Right forelimb (tissue), 1 donor: Measurements from ENCODE around the gene ZNF557.
A peak's percentile ranks its signal among the peaks of the same experiment; 100 is the strongest.
"Not testable (repeated sequence)": the region's sequence is repeated elsewhere in the genome, so short reads cannot be mapped to it uniquely, and the experiment has no call there.

Source experiments
- DNase-seq: peaks from one replicate; pipeline ENCODE4 v3.0.0-alpha.2; 2018

Gene ZNF557

GRCh38 chr19:7069042-7069903 lies at the start of gene ZNF557:
Gene ZNF557, plus strand, starts transcription at chr19:7069703. Its CDS starts 5,372 bp downstream, at chr19:7075075.
- peak; percentile 99 for DNase-seq

- DNase-seq: not testable (repeated sequence)
Measured at GRCh38 chr19:7021331-7021730, 48.2 kb upstream of the ZNF557 start, which contains the start of gene MBD3L2B. Gene MBD3L2B, minus strand, starts transcription at chr19:7021431. Its CDS starts 34 bp downstream, at chr19:7021397.

GRCh38 chr19:7028790-7029189 lies 40.7 kb upstream of the ZNF557 start:
- DNase-seq: not testable (repeated sequence)

- not testable (repeated sequence) for DNase-seq
Measured at GRCh38 chr19:7030278-7030677, 39.2 kb upstream of the ZNF557 start, which contains the start of gene MBD3L5. Gene MBD3L5, plus strand, starts transcription at chr19:7030578. Its CDS starts 34 bp downstream, at chr19:7030612.

GRCh38 chr19:7040079-7040478 lies 29.4 kb upstream of the ZNF557 start, which contains the start of gene MBD3L4:
Gene MBD3L4, minus strand, starts transcription at chr19:7040179. Its CDS starts 35 bp downstream, at chr19:7040144.
- DNase-seq: not testable (repeated sequence)

GRCh38 chr19:7041563-7041962 lies 27.9 kb upstream of the ZNF557 start:
- not testable (repeated sequence) for DNase-seq

GRCh38 chr19:7049021-7049420 lies 20.5 kb upstream of the ZNF557 start, which contains the start of gene MBD3L2:
Gene MBD3L2, plus strand, starts transcription at chr19:7049321. Its CDS starts 53 bp downstream, at chr19:7049374.
- not testable (repeated sequence) for DNase-seq

- DNase-seq: not testable (repeated sequence)
Measured at GRCh38 chr19:7051421-7051820, 18.1 kb upstream of the ZNF557 start.

GRCh38 chr19:7052896-7053295 lies 16.6 kb upstream of the ZNF557 start:
- DNase-seq: not testable (repeated sequence)

- not testable (repeated sequence) for DNase-seq
Measured at GRCh38 chr19:7054635-7055368, 14.7 kb upstream of the ZNF557 start.

GRCh38 chr19:7055679-7056078 lies 13.8 kb upstream of the ZNF557 start:
- not testable (repeated sequence) for DNase-seq

GRCh38 chr19:7056371-7056770 lies 13.1 kb upstream of the ZNF557 start:
- DNase-seq: not testable (repeated sequence)

GRCh38 chr19:7058576-7058975 lies 10.9 kb upstream of the ZNF557 start, which contains the start of gene MBD3L3:
Gene MBD3L3, minus strand, starts transcription at chr19:7058676. Its CDS starts 71 bp downstream, at chr19:7058605.
- not testable (repeated sequence) for DNase-seq

GRCh38 chr19:7059977-7060376 lies 9.5 kb upstream of the ZNF557 start:
- DNase-seq: not testable (repeated sequence)

- DNase-seq: no peak
Measured at GRCh38 chr19:7063339-7063738, 6.2 kb upstream of the ZNF557 start.

GRCh38 chr19:7063764-7064418 lies 5.6 kb upstream of the ZNF557 start:
- DNase-seq: no peak

GRCh38 chr19:7067122-7067521 lies 2.4 kb upstream of the ZNF557 start:
- not testable (repeated sequence) for DNase-seq

GRCh38 chr19:7067716-7068115 lies 1.8 kb upstream of the ZNF557 start:
- DNase-seq: no peak

GRCh38 chr19:7068599-7068998 lies 904 bp upstream of the ZNF557 start:
- no peak for DNase-seq

GRCh38 chr19:7069904-7070226 lies 362 bp downstream of the ZNF557 start:
- DNase-seq: no peak

- no peak for DNase-seq
Measured at GRCh38 chr19:7072541-7072940, 3.0 kb downstream of the ZNF557 start.

GRCh38 chr19:7074705-7075282 lies 5.3 kb downstream of the ZNF557 start:
- no peak for DNase-seq
